Upper lobe of left lung (tissue), 4 donors: ENCODE data around the gene ITGB3.

ENCODE experiments used
- CTCF ChIP-seq, 6 experiments: fragments of 450-650 bp in 4 of 6; fragments of 200-600 bp in 2 of 6; sonication (generic) in 2 of 6; IDR thresholded peaks; one replicate each; pipeline ENCODE4 v1.5.1; 2016 to 2019; ENCODE audit warnings: antibody characterized with exemption in 6 of 6
- EP300 ChIP-seq, 4 donors: sonication (generic); formaldehyde crosslinking; IDR thresholded peaks; one replicate each; pipeline ENCODE4 v1.5.1; 2017; ENCODE audit warnings: antibody characterized with exemption in 4 of 4, control low read depth in 2 of 4
- POLR2A ChIP-seq, 4 donors: fragments of 450-650 bp; IDR thresholded peaks; one replicate each; pipeline ENCODE4 v1.5.1; 2016 to 2017; ENCODE audit warnings: antibody characterized with exemption in 4 of 4, mild to moderate bottlenecking in 2 of 4
- POLR2AphosphoS5 ChIP-seq, 2 donors: sonication (generic); formaldehyde crosslinking; IDR thresholded peaks; one replicate each; pipeline ENCODE4 v1.5.1; 2017; ENCODE audit warnings: antibody characterized with exemption in 2 of 2

- TF ChIP-seq POLR2AphosphoS5 (IDR thresholded peaks at IDR 0.05) (no peak), CTCF (IDR thresholded peaks at IDR 0.05) (no peak), POLR2A (IDR thresholded peaks at IDR 0.05) (no peak), EP300 (IDR thresholded peaks at IDR 0.05) (no peak)
Observed at GRCh38 chr17:47207143-47208067, 46.2 kb upstream of the ITGB3 start.
